Natural killer cell treated with Interleukin-12 subunit alpha and Interleukin-12 subunit beta and Interleukin-15 and Interleukin-18, amount 100 ng/mL, for 72 hours (primary cell): ENCODE measurements around the gene GPC6. TPM values are rescaled to one million over a fixed set of nuclear protein-coding genes. Genes with fewer than 3 reads are reported as not detected.
"Not testable (repeated sequence)": the region's sequence is repeated elsewhere in the genome, so short reads cannot be mapped to it uniquely, and the experiment has no call there.

ENCODE experiments used
- ATAC-seq, 2 donors: fragments of 150-1000 bp; cut with Tn5 transposase in 1 of 2; sonication (Bioruptor Pico), chemical (Tn5 transposase) in 1 of 2; 2 replicates each; pipeline ENCODE4 v1.10.0; 2021
- DNase-seq: peaks from one replicate; pipeline ENCODE4 v3.0.0; 2022; ENCODE audit warnings: low spot score
- H3K27ac Mint-ChIP-seq, 2 donors: 1 replicate in 1 of 2; 2 replicates in 1 of 2; pipeline ENCODE4 v1.8.0; 2022; ENCODE audit warnings: mixed read lengths in 2 of 2, mild to moderate bottlenecking in 1 of 2, moderate library complexity in 1 of 2
- H3K27me3 Mint-ChIP-seq, 2 donors: 1 replicate in 1 of 2; 2 replicates in 1 of 2; pipeline ENCODE4 v1.8.0; 2022; ENCODE audit warnings: mixed read lengths in 2 of 2
- H3K36me3 Mint-ChIP-seq: one replicate; pipeline ENCODE4 v1.8.0; 2022; ENCODE audit warnings: mixed read lengths
- H3K4me1 Mint-ChIP-seq, 2 donors: 1 replicate in 1 of 2; 2 replicates in 1 of 2; pipeline ENCODE4 v1.8.0; 2022; ENCODE audit warnings: low read depth in 2 of 2, mixed read lengths in 2 of 2, mild to moderate bottlenecking in 1 of 2
- H3K4me3 Mint-ChIP-seq: one replicate; pipeline ENCODE4 v1.8.0; 2022; ENCODE audit warnings: mixed read lengths
- H3K9me3 Mint-ChIP-seq: 2 replicates; pipeline ENCODE4 v1.8.0; 2022; ENCODE audit warnings: mixed read lengths
- total RNA-seq, 2 donors: library from RNA; stranded (reverse); gene quantifications; one replicate each; pipeline ENCODE4 v1.2.3, GENCODE V29; 2022

The GPC6 gene
- total RNA-seq, 2 donors from 2014 or later: not detected

GRCh38 chr13:93480553-93481106, 254.0 kb downstream of the GPC6 start:
- DNase-seq (no peak), ATAC-seq (no peak)
- no peak overlapping the region for H3K4me3 Mint-ChIP-seq
- peaks cover 5% of the 10 kb centered on the region for H3K9me3 Mint-ChIP-seq
- peaks cover under 1% of the 10 kb centered on the region for H3K36me3 Mint-ChIP-seq
- no peak overlapping the region for H3K27ac Mint-ChIP-seq
- H3K27me3 Mint-ChIP-seq: no peaks in the 10 kb centered on the region
- no peaks in the 10 kb centered on the region for H3K4me1 Mint-ChIP-seq

- DNase-seq, H3K4me3 Mint-ChIP-seq, H3K36me3 Mint-ChIP-seq, H3K27me3 Mint-ChIP-seq, ATAC-seq, H3K27ac Mint-ChIP-seq, H3K4me1 Mint-ChIP-seq: not testable (repeated sequence)
- H3K9me3 Mint-ChIP-seq: peaks cover 11% of the 10 kb centered on the region
Measured at GRCh38 chr13:93496117-93496516, 269.5 kb downstream of the GPC6 start.

GRCh38 chr13:93496985-93497673, 270.5 kb downstream of the GPC6 start:
- ATAC-seq: no peak
- Mint-ChIP-seq H3K9me3 (peaks cover 11% of the 10 kb centered on the region), H3K4me3 (no peak overlapping the region), H3K27ac (no peak overlapping the region), H3K36me3 (peaks cover 4% of the 10 kb centered on the region), H3K27me3 (no peaks in the 10 kb centered on the region), H3K4me1 (no peaks in the 10 kb centered on the region)
- no peak for DNase-seq

- H3K27me3 Mint-ChIP-seq: no peaks in the 10 kb centered on the region
- DNase-seq: no peak
- no peaks in the 10 kb centered on the region for H3K36me3 Mint-ChIP-seq
- H3K4me3 Mint-ChIP-seq: no peak overlapping the region
- no peak for ATAC-seq
- no peak overlapping the region for H3K27ac Mint-ChIP-seq
- no peaks in the 10 kb centered on the region for H3K4me1 Mint-ChIP-seq
- peaks cover 11% of the 10 kb centered on the region for H3K9me3 Mint-ChIP-seq
Measured at GRCh38 chr13:93499991-93500390, 273.4 kb downstream of the GPC6 start.

- Mint-ChIP-seq H3K27me3 (no peaks in the 10 kb centered on the region), H3K4me1 (no peaks in the 10 kb centered on the region), H3K9me3 (peaks cover 11% of the 10 kb centered on the region), H3K36me3 (no peaks in the 10 kb centered on the region), H3K4me3 (no peak overlapping the region), H3K27ac (no peak overlapping the region)
- ATAC-seq: no peak
- no peak for DNase-seq
Measured at GRCh38 chr13:93502071-93502470, 275.5 kb downstream of the GPC6 start.

- Mint-ChIP-seq H3K36me3 (no peaks in the 10 kb centered on the region), H3K4me3 (no peak overlapping the region), H3K27ac (no peak overlapping the region)
Measured at GRCh38 chr13:93502987-93503615, 276.5 kb downstream of the GPC6 start.

GRCh38 chr13:93505104-93505952, 278.7 kb downstream of the GPC6 start:
- DNase-seq (no peak), ATAC-seq (no peak)
- H3K4me1 Mint-ChIP-seq: no peaks in the 10 kb centered on the region
- H3K27me3 Mint-ChIP-seq: no peaks in the 10 kb centered on the region
- H3K27ac Mint-ChIP-seq: no peak overlapping the region
- peaks cover 5% of the 10 kb centered on the region for H3K9me3 Mint-ChIP-seq
- H3K36me3 Mint-ChIP-seq: no peaks in the 10 kb centered on the region
- H3K4me3 Mint-ChIP-seq: no peak overlapping the region

More at GRCh38 chr13:93502987-93503615, 276.5 kb downstream of the GPC6 start:
- Mint-ChIP-seq H3K4me1 (no peaks in the 10 kb centered on the region), H3K9me3 (peaks cover 12% of the 10 kb centered on the region), H3K27me3 (no peaks in the 10 kb centered on the region)
- no peak for ATAC-seq
- DNase-seq: no peak

GRCh38 chr13:93511011-93511410, 284.4 kb downstream of the GPC6 start:
- Mint-ChIP-seq H3K4me3 (no peak overlapping the region), H3K27ac (no peak overlapping the region), H3K36me3 (no peaks in the 10 kb centered on the region), H3K27me3 (no peaks in the 10 kb centered on the region), H3K4me1 (no peaks in the 10 kb centered on the region), H3K9me3 (peaks cover 8% of the 10 kb centered on the region)
- no peak for DNase-seq
- ATAC-seq: no peak

- no peak overlapping the region for H3K27ac Mint-ChIP-seq
- H3K27me3 Mint-ChIP-seq: no peaks in the 10 kb centered on the region
- peaks cover 3% of the 10 kb centered on the region for H3K9me3 Mint-ChIP-seq
Measured at GRCh38 chr13:93515267-93515666, 288.7 kb downstream of the GPC6 start.

GRCh38 chr13:93517658-93518057, 291.1 kb downstream of the GPC6 start:
- H3K9me3 Mint-ChIP-seq: peaks cover 2% of the 10 kb centered on the region
- DNase-seq: no peak
- no peaks in the 10 kb centered on the region for H3K36me3 Mint-ChIP-seq
- no peak overlapping the region for H3K27ac Mint-ChIP-seq
- H3K4me1 Mint-ChIP-seq: no peaks in the 10 kb centered on the region
- ATAC-seq: no peak
- no peaks in the 10 kb centered on the region for H3K27me3 Mint-ChIP-seq
- H3K4me3 Mint-ChIP-seq: no peak overlapping the region

More at GRCh38 chr13:93515267-93515666, 288.7 kb downstream of the GPC6 start:
- Mint-ChIP-seq H3K4me3 (no peak overlapping the region), H3K4me1 (no peaks in the 10 kb centered on the region), H3K36me3 (no peaks in the 10 kb centered on the region)
- DNase-seq (no peak), ATAC-seq (no peak)

- ATAC-seq (no peak), DNase-seq (no peak)
- Mint-ChIP-seq H3K27me3 (no peaks in the 10 kb centered on the region), H3K36me3 (no peaks in the 10 kb centered on the region), H3K27ac (no peak overlapping the region), H3K4me3 (no peak overlapping the region), H3K9me3 (peaks cover 2% of the 10 kb centered on the region), H3K4me1 (no peaks in the 10 kb centered on the region)
Measured at GRCh38 chr13:93521307-93521706, 294.7 kb downstream of the GPC6 start.

- Mint-ChIP-seq H3K36me3 (no peaks in the 10 kb centered on the region), H3K27ac (no peak overlapping the region), H3K9me3 (peaks cover 2% of the 10 kb centered on the region), H3K4me1 (no peaks in the 10 kb centered on the region), H3K27me3 (no peaks in the 10 kb centered on the region), H3K4me3 (no peak overlapping the region)
- ATAC-seq (no peak), DNase-seq (no peak)
Measured at GRCh38 chr13:93522501-93522900, 295.9 kb downstream of the GPC6 start.

GRCh38 chr13:93525087-93525486, 298.5 kb downstream of the GPC6 start:
- Mint-ChIP-seq H3K9me3 (peaks cover 2% of the 10 kb centered on the region), H3K36me3 (no peaks in the 10 kb centered on the region), H3K27ac (no peak overlapping the region), H3K4me1 (no peaks in the 10 kb centered on the region), H3K27me3 (no peaks in the 10 kb centered on the region), H3K4me3 (no peak overlapping the region)
- DNase-seq (no peak), ATAC-seq (no peak)
